ENCODE results near the gene ADAP1.

ADAP1 gene

DNA sequence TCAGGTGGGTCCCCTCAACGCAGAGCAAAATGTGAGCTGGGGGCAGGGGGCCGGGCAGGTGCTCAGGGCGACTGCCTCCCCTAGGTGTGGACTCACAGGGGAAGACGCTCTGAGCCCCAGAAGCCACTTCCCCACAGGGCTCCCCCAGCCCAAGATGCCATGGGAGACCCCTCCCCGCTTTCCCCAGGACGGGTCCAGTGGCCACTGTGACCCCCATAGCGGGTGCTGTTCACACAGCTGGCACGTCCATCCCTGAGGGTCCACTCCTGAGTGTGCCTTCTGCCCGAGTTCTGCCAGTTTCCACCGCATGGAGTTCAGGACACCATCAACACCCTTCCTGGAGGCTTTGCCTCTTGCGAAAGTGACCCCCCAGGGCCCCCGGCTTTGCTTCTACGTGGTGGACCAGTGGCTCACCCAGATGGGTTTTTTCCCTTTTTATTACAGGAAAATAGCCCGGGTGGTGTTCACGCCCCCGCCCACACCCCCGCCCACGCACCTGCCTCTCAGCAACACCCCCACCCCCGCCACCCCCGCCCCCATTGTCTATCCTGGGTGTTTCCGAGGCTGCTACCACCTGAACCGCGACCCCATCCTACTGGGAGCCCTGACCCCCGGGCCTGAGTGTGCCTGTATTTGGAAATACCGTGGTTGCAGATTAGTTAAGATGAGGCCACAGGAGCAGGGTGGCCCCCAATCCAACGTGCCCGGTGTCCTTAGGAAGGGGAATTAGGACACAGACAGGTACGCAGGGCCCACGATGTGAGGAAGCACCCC is 32.0 kb downstream of the ADAP1 start:
- DNase-seq (ENCODE audit: low read depth) = no peak

DNA sequence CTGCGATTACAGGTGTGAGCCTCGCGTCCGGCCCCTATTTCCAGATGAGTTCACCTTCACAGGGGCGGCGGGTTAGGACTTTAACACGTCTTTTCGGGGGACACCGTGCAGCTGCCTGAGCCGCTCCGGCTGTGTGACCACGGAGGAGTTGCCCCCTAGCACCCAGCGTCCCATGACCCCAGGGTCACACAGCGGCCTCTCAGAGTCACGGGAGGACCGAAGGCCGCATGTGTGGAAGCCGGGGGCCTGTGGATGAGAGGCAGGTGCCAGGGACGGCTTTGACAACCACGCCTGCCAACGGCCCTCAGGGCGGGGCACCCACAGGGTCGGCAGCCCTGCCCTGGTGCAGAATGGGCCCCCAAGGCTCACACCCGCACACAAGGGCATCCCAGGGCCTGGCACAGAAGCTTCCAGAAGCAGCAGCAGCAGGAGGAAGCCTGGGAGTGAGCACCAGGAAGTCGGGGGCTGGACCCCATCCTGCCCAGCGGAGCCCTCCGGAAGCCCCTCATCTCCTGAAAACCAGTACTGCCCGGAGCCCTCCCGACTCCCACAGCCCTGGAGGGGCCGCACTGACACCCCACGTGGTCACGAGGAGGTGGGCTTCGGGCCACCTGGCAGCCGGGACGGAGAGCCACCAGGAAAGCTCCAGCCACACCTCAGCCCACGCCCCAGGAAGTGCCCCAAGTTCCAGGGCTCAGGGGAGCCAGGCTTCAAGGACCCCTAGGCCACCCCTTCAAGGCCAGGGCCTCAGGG is 32.7 kb downstream of the ADAP1 start:
- DNase-seq (ENCODE audit: low read depth) = no peak

DNA sequence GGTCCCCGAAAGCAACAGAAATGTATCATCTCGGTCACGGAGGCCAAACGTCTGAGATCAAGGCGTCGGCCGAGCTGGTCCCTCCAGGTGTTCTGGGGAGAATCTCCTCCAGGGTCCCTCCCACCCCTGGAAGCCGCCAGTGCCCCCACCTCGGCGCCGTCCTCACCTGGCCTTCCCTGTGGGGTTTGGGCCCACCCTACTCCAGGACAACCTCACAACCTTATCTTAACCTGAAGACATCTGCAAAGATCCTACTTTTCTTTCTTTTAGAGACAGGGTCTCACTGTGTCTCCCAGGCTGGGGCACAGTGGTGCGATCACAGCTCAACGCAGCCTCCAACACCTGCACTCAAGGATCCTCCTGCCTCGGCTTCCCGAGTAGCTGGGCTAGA is 33.4 kb downstream of the ADAP1 start:
- DNase-seq (ENCODE audit: low read depth) = no peak

DNA sequence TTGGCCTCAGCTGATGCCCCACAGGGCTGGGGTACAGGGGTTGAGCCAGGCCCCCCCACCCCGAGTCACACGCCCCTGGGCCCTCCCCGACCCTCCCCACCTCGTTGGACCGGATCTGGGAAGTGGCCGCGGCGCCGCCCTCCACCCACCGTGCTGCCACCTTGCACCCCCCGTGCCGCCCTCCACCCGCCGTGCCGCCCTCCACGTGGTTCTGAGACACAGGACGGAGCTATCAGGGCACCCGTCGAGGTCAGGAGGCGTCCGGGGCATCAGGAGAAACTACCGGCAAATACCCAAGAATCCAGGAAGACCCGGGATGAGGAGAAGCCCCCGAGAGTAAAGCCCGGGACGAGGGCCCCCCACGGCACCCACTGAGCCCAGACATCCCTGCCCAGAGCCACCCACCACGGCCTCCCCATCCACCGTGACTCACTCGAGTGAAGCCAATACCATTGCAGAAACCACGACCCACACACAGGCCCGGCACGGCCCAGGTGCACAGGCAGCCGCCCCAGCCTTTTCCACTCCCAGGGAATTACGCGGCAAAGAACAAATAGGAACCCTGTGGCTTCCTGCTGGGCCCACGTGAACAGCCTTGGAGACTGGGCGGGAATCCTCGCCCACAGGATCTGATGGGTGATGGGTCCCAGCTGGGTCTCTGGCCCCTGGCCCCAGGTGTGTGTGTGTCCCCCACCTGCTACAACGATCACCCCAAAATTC is 34.0 kb downstream of the ADAP1 start:
- DNase-seq (ENCODE audit: low read depth) = no peak

DNA sequence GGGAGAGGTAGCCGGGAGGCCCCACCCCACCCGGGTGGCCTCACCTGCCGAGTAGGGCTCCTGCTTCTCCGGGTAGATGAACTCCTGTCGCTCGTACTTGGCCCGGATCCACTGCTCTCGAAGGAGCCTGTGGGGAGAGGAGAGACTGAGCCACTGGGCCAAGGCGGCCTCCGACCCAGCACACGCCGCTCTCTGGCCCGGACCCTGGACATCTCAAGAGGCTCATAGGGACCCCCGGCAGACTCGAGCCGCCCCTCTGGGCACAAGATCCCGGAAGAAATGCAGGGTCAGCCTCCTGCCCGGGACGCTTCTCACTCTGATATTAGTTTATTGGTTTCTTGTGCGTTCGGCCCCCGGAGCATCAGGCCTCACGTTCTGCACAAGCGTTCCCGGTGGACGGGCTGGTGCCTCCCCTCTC is 34.5 kb downstream of the ADAP1 start:
- no peak for DNase-seq (ENCODE audit: low read depth)

DNA sequence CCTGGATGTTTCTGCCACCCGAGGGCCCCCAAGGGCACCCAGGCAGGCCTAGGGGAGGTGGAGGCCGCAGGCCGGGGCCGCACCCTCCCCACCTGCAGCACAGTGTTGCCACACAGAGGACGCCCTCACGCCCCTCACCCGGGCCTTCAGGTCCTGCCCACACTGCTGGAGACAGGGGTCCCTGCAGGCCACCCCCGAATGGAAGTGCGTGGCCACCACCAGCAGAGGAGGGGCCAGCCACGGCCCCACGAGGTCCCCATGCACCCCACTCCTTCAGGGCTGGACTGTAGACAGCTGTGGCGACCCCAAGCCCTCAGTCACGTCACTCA is 35.4 kb downstream of the ADAP1 start:
- DNase-seq (ENCODE audit: low read depth) = no peak

DNA sequence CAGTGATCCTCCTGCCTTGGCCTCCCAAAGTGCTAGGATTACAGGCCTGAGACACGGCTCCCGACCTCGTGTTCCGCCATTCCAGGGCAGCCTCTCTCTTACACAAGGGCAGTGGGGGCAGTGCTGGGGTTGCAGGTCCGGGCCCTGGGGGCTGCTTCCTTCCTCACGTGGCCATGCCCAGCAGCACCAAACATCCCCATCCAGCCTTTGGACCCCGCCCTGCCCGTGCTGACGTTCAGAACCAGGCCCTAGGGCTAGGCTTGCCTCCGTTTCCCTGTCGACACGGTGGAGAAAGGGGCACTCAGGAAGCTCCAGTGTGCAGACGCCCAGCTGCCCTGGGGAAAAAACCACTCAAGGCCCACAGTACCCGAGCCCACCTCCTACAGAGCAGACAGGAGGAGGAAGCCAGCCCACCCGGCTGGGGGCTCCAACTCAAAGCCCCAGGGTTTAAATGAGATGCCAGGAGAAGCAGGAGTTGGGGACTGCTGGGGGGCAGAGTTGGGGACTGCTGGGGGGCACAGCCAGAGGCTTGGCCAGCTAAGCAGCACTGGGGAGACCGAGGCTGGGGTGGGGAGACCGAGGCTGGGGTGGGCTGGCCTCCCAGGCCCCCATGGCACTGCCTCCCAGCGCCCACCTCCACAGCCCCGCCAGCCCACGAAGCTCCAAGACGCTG is 35.9 kb downstream of the ADAP1 start:
- DNase-seq (ENCODE audit: low read depth) = no peak

DNA sequence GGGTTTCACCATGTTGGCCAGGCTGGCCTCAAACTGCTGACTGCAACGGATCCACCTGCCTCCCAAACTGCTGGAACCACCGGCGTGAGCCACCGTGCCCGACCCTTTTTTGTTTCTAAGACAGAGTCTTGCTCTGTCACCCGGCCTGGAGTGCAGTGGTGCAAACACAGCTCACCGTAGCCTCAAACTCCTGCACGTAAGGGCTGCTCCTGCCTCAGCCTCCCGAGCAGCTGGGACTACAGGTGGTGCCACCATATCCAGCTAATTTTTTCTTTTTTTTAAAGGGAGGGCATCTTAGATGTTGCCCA is 36.4 kb downstream of the ADAP1 start:
- DNase-seq (ENCODE audit: low read depth) = no peak

DNA sequence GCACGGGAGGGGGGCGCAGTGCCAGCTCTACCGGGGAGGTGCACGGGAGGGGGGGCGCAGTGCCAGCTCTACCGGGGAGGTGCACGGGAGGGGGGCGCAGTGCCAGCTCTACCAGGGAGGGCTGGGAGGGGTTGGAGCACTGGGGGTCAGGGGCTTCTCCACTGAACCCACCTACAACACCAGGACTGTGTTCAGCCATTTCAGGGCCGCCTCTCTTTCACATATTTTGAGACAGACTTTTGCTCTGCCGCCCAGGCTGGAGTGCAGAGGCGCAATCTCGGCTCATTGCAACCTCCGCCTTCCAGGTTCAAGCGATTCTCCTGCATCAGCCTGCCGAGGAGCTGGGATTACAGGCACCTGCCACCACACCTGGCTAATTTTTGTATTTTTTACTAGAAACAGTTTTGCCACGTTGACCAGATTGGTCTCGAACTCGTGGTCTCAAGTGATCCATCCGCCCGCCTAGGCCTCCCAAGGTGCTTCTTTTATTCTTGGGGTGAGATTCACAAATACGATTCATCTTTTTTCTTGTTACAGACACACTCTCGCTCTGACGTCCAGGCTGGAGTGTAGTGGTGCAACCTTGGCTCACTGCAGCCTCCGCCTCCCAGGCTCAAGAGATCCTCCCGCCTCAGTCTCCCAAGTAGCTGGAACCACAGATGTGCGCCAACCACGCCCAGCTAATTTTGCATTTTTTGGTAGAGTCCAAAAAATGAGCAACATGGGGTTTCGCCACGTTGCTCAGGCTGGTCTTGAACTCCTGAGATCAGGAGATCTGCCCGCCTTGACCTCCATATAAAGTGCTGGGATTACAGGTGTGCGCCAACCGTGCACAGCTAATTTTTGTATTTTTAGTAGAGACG is 37.0 kb downstream of the ADAP1 start:
- no peak for DNase-seq (ENCODE audit: low read depth)

DNA sequence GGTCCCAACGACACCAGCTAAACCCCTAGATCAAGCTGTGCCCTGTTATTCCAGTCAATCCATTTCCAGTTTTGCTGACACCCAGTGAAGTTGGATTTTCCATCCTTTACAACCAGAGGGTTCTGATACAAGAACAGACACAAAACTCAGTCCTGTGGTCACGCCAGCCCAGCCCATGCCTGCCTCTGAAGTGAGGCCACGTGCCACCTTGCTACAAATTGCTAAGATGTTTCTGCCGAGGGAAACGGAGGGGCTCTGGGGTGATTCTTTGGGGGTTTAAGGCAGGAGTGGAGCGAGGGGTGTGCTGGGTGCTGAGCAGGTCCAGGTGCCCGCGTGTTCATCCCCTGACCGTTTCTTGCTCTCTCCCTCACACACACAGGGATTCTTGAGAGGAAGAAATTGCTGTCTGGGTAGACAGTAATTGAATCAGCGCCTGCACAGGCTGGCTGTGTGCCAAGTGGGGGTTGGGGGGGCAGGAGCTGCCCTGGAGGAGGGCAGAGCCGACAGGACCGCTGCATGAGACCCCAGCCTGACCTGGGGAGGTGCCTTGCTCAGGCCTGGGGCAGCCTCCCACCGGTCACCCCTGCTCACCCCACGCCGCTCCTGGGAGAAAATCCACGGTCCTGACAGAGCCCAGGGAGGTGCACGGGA is 38.1 kb downstream of the ADAP1 start:
- no peak for DNase-seq (ENCODE audit: low read depth)

DNA sequence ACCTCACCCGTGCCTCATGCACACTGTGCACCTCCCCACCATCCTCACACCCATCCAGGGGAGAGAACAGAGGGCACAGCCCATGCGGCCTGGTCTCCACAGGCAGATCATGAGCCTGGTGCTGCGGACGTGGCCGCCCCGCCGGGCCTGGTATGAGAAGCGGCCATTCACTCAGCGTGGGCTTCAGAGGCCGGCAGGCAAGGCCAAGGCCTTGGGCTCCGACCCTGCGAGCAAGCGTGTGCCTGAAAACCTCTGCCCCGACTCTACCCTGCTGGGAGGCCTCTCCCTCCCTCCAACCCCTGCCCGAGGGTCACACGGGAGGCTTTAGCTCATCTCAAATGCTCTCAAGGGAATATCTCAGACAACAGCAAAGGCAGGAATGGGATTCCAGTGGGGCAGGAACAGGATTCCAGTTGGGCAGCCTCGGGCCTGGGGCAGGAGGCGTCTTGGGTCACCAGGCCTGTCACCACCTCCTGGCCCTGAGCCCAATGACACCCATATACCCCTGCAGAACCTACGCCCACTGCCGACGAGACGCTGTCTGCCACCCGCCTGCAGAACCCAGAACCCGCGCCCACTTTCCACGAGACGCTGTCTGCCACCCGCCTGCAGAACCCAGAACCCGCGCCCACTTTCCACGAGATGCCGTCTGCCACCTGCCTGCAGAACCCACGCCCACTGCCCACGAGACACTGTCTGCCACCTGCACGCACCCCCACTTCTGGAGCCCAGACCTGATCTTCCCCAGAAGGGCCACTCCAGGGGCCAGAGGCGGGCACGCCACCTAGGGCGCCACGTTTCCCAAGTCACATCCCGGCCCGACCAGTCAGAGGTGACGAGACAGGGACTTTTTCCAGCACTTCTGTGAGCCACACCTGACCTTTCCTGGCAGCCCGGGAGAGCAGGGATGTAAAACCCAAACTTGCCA is 38.9 kb downstream of the ADAP1 start:
- DNase-seq (ENCODE audit: low read depth) = no peak

DNA sequence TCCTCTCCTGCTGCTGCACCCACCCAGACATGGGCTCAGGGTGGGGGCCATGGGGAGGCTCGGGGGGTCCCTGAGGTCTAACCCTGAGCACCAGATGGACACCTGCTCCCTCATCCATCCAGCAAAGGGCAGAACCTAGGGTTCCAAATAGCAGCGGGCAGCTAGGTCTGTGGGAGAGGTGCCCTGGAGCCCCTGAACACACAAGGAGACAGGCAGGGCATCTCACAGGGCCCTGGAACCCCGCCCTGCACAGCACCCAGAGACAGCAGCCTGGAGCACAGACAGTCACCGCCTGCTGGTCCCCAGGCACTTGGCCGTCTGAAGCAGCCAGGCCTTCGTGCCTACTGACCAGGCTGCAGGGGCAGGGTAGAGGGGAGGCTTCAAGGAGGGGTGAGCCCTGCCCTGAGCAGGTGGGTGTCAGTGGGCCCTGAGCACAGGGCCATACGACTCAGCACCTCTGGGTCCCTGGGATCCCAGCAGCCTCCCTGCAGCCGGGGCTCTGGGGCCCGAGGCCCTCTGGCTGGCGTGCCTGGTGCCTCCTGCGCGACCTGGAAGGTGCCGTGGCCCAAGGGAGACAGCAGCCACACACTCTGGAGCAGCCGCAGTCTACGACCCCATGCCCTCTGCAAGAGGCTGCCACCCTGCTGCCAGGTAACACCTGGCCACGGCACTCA is 39.8 kb downstream of the ADAP1 start:
- no peak for DNase-seq (ENCODE audit: low read depth)

DNA sequence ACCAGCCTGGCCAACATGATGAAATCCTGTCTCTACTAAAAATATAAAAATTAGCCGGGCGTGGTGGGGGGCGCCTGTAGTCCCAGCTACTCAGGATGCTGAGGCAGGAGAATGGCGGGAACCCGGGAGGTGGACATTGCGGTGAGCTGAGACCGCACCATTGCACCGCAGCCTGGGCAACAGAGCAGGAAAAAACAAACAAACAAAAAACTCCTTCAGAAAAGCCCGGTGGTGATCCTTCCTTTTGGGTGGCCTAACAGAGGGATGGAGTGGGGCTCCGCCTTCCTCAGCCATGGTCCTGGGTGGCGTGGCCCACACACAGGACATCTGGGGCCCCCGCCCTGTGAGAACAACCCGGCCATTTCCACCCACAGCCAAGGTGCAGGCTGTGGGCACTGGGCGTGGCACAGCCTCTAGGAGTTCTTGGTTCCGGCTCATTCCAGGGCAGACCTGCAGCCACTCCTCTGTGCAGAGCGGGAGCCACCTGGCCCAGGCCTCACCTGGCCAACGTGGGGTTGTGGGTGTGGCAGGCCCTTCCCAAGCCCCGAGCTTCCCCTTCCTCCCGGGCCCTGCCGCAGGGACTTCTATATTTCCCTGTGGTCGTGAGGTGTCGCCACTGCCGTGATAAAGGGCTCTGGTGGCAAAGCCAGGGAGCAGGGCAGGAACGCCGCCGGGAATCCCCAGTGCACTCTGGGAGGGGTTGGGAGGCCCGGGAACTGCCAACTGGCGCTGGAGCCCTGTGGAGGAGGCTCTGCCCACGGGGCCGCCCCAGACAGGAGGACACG is 40.6 kb downstream of the ADAP1 start:
- DNase-seq (ENCODE audit: low read depth) = no peak

DNA sequence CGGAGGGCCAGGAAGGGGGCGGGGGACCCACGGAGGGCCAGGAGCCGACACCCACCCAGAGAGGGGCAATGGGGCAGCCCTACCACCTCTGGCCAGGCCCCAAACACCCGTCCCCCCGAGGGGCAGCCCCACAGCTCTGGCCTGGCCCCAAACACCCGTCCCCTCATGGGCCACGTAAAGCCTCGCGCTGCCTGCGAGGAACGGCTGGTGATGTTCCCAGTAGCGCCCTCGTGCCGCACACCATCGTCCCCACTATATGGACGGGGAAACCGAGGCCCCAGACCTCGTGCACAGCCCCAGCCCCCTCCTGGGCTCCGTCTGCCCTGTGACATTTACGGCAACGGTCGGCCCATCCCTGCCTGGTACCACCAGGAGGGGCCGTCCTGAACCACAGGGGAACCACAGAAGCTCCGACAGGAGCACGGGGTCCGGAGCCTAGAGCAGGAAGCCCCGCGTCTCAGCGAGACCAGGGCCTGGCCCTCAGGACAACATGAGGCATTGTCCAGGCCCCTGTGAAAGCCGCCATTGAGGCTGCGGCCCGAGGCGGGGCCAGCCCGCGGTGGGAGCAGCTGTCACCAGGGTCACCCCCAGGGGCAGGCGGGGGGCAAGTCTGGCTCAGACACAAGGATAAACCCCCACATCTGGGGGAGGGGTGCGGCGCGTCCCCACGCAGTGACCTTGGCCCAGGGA is 42.5 kb downstream of the ADAP1 start:
- no peak for DNase-seq (ENCODE audit: low read depth)

DNA sequence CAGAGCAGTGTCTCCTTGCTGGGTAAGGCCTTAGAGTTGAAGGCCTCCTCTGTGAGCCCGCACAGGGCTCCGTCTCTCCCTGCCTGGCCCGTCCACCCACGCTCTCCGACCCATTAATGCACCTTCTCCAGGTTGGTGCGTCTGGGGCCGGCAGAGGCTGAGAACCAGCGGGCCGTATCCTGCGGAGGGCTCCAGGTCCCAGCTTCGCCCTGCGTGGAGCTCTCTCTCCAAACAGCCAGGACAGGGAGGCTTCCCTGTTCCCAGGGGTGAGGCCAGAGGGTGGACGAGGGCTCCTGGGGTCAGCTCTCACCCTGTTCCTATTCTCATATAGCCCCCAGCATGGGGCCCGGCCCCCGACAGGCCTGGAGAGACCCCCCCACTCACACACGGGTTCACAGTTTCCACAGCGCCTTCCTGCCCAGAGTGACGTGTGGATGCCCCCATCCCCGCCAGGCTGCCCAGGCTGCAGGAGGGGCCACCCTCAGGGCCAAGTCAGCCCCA is 43.5 kb downstream of the ADAP1 start:
- no peak for DNase-seq (ENCODE audit: low read depth)

DNA sequence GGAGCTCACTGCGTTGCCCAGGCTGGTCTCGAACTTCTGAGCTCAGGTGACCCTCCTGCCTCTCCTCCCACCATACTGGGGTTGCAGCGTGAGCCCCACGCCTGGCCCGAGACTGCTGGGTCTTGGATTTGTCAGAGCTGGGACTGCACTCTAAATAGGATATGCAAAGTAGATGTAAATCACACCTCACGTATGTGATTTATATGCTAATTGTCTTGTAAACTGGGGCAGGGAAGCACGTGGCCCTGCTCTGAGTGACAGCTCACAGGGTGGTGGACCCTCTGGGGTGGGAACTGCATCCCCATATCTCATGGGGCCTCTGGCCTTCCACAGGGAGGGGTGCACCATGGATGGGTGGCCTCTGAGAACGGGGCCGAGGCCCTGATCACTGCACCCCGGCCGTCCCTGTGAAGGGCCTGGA is 44.0 kb downstream of the ADAP1 start:
- no peak for DNase-seq (ENCODE audit: low read depth)

DNA sequence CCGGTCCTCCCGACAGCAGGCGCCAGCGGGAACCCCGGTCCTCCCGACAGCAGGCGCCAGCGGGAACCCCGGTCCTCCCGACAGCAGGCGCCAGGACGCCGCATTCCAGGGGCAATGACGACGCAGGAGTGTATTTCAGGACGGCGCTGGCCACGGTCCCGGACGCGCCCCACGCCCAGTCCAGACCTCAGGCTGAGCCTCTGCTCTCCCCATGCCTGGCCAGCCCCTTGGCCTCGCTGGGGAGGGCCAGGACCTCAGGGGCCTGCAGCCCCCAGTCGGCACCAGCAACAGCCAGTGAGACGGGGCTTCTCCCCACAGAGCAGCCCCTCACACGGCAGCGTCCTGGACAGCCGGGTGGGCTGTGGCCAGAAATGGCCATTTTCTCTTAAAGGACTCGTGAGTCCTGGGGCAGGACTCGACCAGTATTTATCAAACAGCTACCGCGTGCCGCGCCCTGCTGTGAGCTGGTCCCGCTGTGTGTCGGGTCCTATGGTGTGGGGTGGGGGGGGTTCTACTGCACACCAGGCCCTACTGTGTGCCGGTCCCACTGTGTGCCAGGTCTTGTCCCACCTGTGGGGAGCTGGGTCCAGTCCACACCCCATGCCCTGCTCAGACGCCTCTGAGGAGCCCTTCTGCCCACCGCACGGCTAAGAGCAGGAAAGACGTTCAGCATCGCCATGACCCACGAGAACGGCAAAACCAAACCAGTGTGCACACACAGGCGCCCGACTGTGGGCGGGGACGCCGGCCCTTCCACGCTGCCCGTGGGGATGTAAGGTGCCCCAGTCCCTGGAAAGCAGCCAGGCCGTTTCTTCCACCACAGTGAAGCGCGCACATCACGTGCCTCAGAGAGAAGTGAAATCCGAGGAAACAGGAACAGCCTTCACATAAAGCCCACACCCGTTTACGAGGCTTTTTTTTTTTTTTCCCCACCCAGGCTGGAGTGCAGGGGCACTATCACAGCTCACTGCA is 44.8 kb downstream of the ADAP1 start:
- DNase-seq (ENCODE audit: low read depth) = no peak
